Measurements from ENCODE around the gene MUC6.

MUC6 gene

GRCh38 chr11:1007279-1007678 is 29.2 kb downstream of the MUC6 start:
- DNase-seq (ENCODE audit: low spot score): no peak
- TF ChIP-seq CTCF (IDR thresholded peaks at IDR 0.05; ENCODE audit: extremely low read depth, missing control alignments): no peak

DNA sequence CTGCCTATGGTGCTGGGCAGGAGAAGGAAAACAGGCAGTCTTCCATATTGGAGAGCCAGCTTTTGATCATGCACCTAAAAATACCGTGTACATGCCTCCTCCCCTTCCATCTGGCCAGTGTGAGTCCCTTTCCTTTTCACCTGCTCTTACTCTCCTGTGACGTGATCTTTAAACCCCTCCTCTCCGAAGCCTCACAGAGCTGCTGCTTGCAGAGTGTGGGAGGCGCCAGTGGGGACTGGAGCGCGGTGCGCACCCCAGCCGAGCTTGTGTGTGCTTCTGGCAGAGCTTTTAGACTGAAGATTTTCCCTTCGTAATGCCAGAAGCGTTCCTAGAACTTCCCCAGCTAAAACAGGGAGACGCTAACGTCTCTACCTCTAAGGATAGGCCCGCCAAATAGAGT is 29.8 kb downstream of the MUC6 start:
- TF ChIP-seq CTCF (IDR thresholded peaks at IDR 0.05; ENCODE audit: extremely low read depth, missing control alignments): no peak
- no peak for DNase-seq (ENCODE audit: low spot score)

DNA sequence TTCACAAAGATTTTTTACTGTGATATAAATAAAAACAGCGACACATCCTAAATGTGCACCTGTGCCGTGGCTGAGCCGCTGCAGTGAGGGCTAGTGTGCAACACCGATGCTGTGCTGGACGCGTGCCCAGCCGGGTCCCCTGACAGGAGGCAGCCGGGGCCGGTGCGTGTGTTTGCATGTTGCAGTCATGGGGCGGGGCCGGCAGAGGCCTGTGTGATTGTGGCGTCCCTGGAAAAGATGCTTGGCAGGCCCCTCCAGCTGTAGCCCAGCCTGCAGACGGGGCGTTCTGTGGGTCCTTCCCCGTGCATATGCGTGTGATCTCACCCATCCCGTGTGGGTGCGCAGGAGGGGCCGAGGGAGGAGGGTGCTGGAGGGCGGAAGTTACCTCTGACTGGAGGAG is 30.6 kb downstream of the MUC6 start:
- TF ChIP-seq CTCF (IDR thresholded peaks at IDR 0.05; ENCODE audit: extremely low read depth, missing control alignments): no peak
- no peak for DNase-seq (ENCODE audit: low spot score)

DNA sequence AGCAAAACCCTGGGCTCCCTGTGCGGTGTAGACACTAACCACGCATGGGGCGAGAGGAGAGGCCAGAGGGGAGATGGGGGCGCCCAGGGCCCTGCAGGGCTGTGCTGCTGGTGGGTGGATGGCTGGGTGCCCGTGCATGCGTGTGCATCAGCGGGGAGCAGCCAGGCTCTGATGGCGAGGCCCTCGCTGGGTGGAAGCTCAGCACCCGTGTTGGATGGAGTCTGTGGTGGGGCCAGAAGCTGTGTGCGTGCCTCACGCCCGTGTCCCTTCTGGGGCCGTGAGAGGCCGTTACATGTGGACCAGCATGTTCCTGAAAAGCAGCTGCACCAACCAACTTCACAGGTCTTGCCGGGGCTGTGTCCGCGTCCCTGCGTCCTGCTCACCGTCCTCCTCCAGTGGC is 33.4 kb downstream of the MUC6 start:
- no peak for DNase-seq (ENCODE audit: low spot score)

GRCh38 chr11:1002406-1002984 is 34.0 kb downstream of the MUC6 start:
- DNase-seq (ENCODE audit: low spot score): no peak
- TF ChIP-seq CTCF (IDR thresholded peaks at IDR 0.05; ENCODE audit: extremely low read depth, missing control alignments): no peak

More for the DNA sequence above, 33.4 kb downstream of the MUC6 start:
- TF ChIP-seq CTCF (IDR thresholded peaks at IDR 0.05; ENCODE audit: extremely low read depth, missing control alignments): no peak

- no peak for DNase-seq (ENCODE audit: low spot score)
- TF ChIP-seq CTCF (IDR thresholded peaks at IDR 0.05; ENCODE audit: extremely low read depth, missing control alignments): no peak
Observed at GRCh38 chr11:1001617-1002405, 34.7 kb downstream of the MUC6 start.

Measured in GM20000 (cell line).